Subcutaneous abdominal adipose tissue (tissue), 5 donors: ENCODE results near the gene BNC2.

Source experiments
- H3K27ac ChIP-seq: one replicate; pipeline ENCODE4 v1.7.0; 2013; ENCODE audit warnings: low read depth, mild to moderate bottlenecking, inconsistent platforms, low read length, moderate library complexity
- H3K27me3 ChIP-seq, 5 donors: one replicate each; pipeline ENCODE4 v1.7.0; 2013; ENCODE audit warnings: low read length in 5 of 5, inconsistent platforms in 1 of 5; ENCODE audit not compliant: control insufficient read depth in 5 of 5, insufficient read depth in 4 of 5
- H3K36me3 ChIP-seq, 5 donors: one replicate each; pipeline ENCODE4 v1.7.0; 2013; ENCODE audit warnings: low read length in 5 of 5; ENCODE audit not compliant: control insufficient read depth in 5 of 5, insufficient read depth in 5 of 5
- H3K4me1 ChIP-seq, 5 donors: one replicate each; pipeline ENCODE4 v1.7.0; 2013; ENCODE audit warnings: low read length in 5 of 5, mild to moderate bottlenecking in 3 of 5, moderate library complexity in 1 of 5; ENCODE audit not compliant: control insufficient read depth in 5 of 5, insufficient read depth in 5 of 5
- H3K4me3 ChIP-seq, 5 donors: one replicate each; pipeline ENCODE4 v1.7.0; 2013; ENCODE audit warnings: low read length in 5 of 5, low read depth in 1 of 5
- H3K9ac ChIP-seq, 5 donors: one replicate each; pipeline ENCODE4 v1.7.0; 2013; ENCODE audit warnings: low read length in 5 of 5, mild to moderate bottlenecking in 4 of 5, moderate library complexity in 3 of 5
- H3K9me3 ChIP-seq, 5 donors: one replicate each; pipeline ENCODE4 v1.7.0; 2013; ENCODE audit warnings: low read length in 5 of 5; ENCODE audit not compliant: control insufficient read depth in 5 of 5
- donor health status: healthy.
- donor health status: healthy.
- donor health status: healthy.
- donor health status: healthy.
- donor health status: healthy.

Gene BNC2

GRCh38 chr9:16360247-16360646, 510.2 kb downstream of the BNC2 start:
- Histone ChIP-seq H3K36me3 (no peaks in the 10 kb centered on the region), H3K27me3 (no peaks in the 10 kb centered on the region), H3K9ac (no peak overlapping the region), H3K27ac (no peak overlapping the region), H3K4me3 (no peak overlapping the region), H3K9me3 (no peaks in the 10 kb centered on the region), H3K4me1 (peaks cover 0 to 32% (median 0%) of the 10 kb centered on the region in 5 donors)
